ENCODE results near the gene MACF1.
A peak's percentile ranks its signal among the peaks of the same experiment; 100 is the strongest.

Gene MACF1

DNA sequence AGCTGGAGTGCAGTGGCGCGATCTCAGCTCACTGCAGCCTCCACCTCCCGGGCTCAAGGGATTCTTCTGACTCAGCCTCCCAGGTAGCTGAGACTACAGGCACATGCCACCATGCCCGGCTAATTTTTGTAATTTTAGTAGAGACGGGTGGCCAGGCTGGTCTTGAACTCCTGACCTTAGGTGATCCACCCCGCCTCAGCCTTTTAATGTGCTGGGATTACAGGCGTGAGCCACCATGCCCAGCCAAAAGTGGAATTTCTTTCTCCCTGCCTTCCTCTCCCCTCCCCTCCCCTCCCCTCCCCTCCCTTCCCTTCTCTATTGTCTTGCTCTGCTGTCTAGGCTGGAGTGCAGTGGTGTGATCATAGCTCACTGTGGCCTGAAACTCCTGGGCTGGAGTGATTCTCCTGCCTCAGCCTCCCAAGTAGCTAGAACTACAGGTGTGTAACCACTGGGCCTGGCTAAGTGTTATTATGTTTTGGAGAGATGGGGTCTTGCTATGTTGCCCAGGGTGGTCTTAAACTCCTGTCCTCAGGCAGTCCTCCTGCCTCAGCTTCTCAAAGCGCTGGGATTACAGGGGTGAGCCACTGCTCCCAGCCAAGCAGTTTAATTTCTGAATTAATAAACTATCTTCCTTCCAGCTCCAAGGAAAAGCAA, 10.0 kb upstream of the MACF1 start:
- no peak for DNase-seq (ENCODE audit: low read depth)

DNA sequence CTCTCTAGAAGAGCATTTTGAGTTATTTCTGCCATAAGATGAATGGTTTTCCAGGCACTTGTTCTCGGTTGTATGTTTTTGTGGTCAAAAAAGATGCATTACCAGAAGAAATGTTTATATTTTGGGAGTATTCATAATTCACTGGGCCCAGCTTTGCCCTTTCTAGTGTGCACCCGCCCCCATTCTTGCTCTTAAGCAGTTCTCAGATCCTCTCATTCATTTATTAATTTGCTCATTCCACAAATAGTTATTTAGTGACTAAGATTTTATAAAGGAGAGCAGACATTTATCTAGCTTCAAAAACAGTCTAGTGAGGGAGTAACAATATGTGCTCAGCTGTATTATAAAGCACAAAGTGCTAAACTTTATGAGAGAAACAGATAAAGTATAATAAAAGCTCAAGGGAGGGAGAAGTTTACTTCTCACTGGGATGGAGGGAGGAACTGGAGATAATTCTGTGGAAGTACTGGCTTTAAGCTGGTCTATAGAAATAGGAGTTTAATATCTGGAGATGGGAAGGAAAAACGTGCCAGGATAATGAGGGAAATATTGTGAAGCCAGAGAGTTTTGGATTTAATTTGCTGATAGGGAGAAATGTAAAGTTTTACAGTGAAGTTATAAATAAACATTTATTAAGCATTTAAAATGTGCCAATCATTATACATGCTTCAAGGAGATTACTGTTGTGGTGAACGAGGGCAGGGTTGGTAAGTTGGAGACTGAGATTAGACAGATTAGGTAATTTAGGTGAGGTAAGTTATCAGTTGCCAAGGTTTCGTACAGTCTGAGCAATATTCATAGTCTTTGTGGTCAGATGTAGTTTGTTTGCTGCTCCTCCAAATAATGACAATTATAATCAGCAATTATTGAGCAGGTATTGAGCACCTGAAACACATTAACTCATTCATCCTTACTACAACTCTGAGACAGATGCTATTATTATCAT, 9.1 kb upstream of the MACF1 start:
- TF ChIP-seq, protein P1, sequence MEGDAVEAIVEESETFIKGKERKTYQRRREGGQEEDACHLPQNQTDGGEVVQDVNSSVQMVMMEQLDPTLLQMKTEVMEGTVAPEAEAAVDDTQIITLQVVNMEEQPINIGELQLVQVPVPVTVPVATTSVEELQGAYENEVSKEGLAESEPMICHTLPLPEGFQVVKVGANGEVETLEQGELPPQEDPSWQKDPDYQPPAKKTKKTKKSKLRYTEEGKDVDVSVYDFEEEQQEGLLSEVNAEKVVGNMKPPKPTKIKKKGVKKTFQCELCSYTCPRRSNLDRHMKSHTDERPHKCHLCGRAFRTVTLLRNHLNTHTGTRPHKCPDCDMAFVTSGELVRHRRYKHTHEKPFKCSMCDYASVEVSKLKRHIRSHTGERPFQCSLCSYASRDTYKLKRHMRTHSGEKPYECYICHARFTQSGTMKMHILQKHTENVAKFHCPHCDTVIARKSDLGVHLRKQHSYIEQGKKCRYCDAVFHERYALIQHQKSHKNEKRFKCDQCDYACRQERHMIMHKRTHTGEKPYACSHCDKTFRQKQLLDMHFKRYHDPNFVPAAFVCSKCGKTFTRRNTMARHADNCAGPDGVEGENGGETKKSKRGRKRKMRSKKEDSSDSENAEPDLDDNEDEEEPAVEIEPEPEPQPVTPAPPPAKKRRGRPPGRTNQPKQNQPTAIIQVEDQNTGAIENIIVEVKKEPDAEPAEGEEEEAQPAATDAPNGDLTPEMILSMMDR (IDR thresholded peaks at IDR 0.05; ENCODE audit: low read depth, low read length), result no peak
- TF ChIP-seq, protein P2, sequence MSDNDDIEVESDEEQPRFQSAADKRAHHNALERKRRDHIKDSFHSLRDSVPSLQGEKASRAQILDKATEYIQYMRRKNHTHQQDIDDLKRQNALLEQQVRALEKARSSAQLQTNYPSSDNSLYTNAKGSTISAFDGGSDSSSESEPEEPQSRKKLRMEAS (IDR thresholded peaks at IDR 0.05; ENCODE audit: low read depth, low read length), result no peak
- TF ChIP-seq MYC (IDR thresholded peaks at IDR 0.05; ENCODE audit: low read depth, low read length), result no peak
- TF ChIP-seq POLR2A (IDR thresholded peaks at IDR 0.05; ENCODE audit: extremely low read depth, insufficient read length), result no peak
- DNase-seq (ENCODE audit: low read depth), result no peak
- no peak overlapping the region for H3K4me3 ChIP-seq (ENCODE audit: low read depth, low read length)

More for the DNA sequence above, 10.0 kb upstream of the MACF1 start:
- TF ChIP-seq POLR2A (IDR thresholded peaks at IDR 0.05; ENCODE audit: extremely low read depth, insufficient read length) (no peak), MYC (IDR thresholded peaks at IDR 0.05; ENCODE audit: low read depth, low read length) (no peak)
- TF ChIP-seq, protein P1 (IDR thresholded peaks at IDR 0.05; ENCODE audit: low read depth, low read length), result no peak
- TF ChIP-seq, protein P2 (IDR thresholded peaks at IDR 0.05; ENCODE audit: low read depth, low read length), result no peak
- H3K4me3 ChIP-seq (ENCODE audit: low read depth, low read length), result no peak overlapping the region

DNA sequence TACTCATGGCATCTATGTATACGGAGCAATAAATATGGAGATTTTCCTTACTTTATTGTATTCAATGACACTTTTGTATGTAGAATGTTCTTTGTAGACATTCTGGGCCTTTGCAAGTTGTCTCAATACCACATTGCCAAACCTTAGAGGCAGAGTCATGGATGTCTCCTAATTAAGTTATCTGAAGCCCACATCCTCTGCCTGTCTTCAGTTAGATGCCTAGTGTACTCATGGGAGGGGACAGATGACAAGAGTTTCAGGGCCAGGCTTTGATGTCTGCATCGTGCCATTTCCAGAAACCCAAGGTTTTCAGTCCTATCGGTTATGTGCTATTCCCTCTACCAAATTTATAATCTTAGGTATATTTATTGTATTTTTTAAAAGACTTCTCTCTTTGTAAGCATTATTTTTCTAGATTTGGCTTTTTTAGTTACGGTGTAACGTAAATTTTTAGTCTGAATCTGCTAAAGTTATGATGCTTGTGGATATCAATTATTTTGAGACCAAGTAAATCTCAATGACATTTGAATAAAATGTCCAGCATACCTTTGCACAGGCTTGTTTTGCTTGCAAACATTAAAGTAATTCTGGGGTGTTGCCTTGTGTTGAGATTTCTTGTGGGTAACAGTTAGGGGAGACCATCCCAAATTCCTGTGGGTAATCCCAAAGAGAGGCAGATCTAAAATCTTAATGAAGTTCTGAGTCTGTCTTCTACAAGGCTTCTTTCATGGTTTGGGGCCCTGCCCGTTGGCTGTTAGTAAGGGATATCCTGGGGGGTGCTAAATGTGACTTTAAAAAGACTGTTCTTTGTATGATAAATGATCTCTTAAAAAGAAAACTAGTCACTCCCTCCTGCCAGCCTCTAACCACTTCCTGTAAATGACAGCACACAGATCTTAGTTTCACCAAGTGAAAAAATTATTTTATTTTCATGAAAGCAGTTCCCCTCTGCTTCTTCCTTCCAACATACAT, 8.0 kb upstream of the MACF1 start:
- no peak for TF ChIP-seq POLR2A (IDR thresholded peaks at IDR 0.05; ENCODE audit: extremely low read depth, insufficient read length)
- TF ChIP-seq, protein P2 (IDR thresholded peaks at IDR 0.05; ENCODE audit: low read depth, low read length), result peak; percentile 57; the same call in 1 of the 2 replicates
- TF ChIP-seq, protein P1 (IDR thresholded peaks at IDR 0.05; ENCODE audit: low read depth, low read length), result no peak
- peak; percentile 44; the same call in 1 of the 2 replicates for TF ChIP-seq MYC (IDR thresholded peaks at IDR 0.05; ENCODE audit: low read depth, low read length)
- H3K4me3 ChIP-seq (ENCODE audit: low read depth, low read length), result peak overlapping the region; percentile 22
- DNase-seq (ENCODE audit: low read depth), result peak; percentile 82

DNA sequence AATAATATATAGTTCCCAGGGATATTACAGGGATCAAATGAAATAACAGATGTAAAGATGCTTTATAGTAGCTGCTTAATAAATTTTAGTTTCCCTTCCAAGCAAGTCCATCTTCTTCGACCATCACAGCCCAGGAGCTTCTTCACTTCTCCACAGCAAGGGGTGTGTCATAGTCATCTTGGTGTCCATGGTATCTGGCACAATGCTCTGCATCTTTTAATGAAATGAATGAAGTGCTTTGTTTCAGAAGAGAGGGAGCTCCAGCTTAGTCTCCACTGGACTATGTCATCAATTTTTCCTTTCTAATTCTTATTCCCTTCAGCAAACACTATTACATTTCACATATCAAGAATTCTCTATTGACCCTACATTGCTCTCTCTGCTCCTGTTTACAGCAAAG, 4.9 kb upstream of the MACF1 start:
- no peak for DNase-seq (ENCODE audit: low read depth)
- no peak overlapping the region for H3K4me3 ChIP-seq (ENCODE audit: low read depth, low read length)
- TF ChIP-seq, protein P2 (IDR thresholded peaks at IDR 0.05; ENCODE audit: low read depth, low read length), result no peak
- TF ChIP-seq POLR2A (IDR thresholded peaks at IDR 0.05; ENCODE audit: extremely low read depth, insufficient read length), result no peak
- TF ChIP-seq, protein P1 (IDR thresholded peaks at IDR 0.05; ENCODE audit: low read depth, low read length), result no peak

Data from NB4 (cell line).